HFFc6 (cell line): ENCODE measurements around the gene DUSP3. TPM values are rescaled to one million over a fixed set of nuclear protein-coding genes. Genes with fewer than 3 reads are reported as not detected.

ENCODE experiments used
- DNase-seq: peaks from one replicate; pipeline ENCODE4 v3.0.0-alpha.2; 2018
- H3K27ac Mint-ChIP-seq: 2 replicates; pipeline ENCODE4 v1.8.0; 2020; ENCODE audit warnings: mild to moderate bottlenecking, mixed read lengths
- H3K27me3 Mint-ChIP-seq: 2 replicates; pipeline ENCODE4 v1.8.0; 2021; ENCODE audit warnings: mild to moderate bottlenecking, moderate library complexity, mixed read lengths; ENCODE audit not compliant: insufficient read depth
- H3K36me3 Mint-ChIP-seq: 2 replicates; pipeline ENCODE4 v1.8.0; 2021; ENCODE audit warnings: low read depth, mixed read lengths
- H3K4me1 Mint-ChIP-seq: 2 replicates; pipeline ENCODE4 v1.8.0; 2020; ENCODE audit warnings: low read depth, mixed read lengths
- H3K4me3 Mint-ChIP-seq: 2 replicates; pipeline ENCODE4 v1.8.0; 2020; ENCODE audit warnings: mild to moderate bottlenecking, moderate library complexity, mixed read lengths
- H3K9me3 Mint-ChIP-seq: 2 replicates; pipeline ENCODE4 v1.8.0; 2020; ENCODE audit warnings: mild to moderate bottlenecking, mixed read lengths
- total RNA-seq, 6 experiments: library from RNA; stranded (reverse); fragmentation: NEBNext Ultra II Directional; extraction: Animal tissue kit (Norgen Biotek cat#: 25700); gene quantifications; 2 replicates in 1 of 6; 3 replicates in 5 of 6; pipeline ENCODE4 v1.2.3, GENCODE V29; 2021
- TF ChIP-seq, protein P1 (sequence below): fragments of 200-600 bp; sonication (generic); IDR thresholded peaks from 2 replicates; pipeline ENCODE4 v1.5.0; 2021; ENCODE audit warnings: antibody characterized with exemption, mild to moderate bottlenecking

DUSP3 gene
- total RNA-seq, 6 experiments from 2014 or later = 34.3 to 47.2 (median 38.3) TPM

DNA sequence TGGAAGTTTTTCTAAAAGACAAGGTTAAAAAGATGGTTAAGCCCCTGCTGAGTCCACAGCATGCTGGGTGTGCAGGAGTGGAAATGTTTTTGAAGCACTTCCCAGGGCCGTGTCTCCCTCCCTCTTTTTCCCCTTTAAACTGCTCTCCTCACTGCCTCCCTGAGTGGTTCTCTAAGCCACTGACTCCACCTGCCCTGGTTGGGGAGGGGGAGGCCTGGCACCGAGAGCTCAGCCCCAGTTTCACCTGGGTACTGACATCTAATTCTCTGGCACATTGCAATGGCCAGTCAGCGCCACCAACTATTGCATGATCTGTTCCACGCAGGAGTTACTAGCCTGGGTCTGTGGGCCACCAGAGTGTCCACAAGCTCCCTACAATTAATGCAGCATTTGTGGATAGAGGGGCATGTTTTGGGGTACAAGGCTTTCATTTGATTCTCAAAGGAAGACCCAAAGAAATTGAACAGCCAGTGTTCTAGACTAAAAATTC, 31.5 kb upstream of the DUSP3 start:
- DNase-seq = no peak
- TF ChIP-seq, protein P1, sequence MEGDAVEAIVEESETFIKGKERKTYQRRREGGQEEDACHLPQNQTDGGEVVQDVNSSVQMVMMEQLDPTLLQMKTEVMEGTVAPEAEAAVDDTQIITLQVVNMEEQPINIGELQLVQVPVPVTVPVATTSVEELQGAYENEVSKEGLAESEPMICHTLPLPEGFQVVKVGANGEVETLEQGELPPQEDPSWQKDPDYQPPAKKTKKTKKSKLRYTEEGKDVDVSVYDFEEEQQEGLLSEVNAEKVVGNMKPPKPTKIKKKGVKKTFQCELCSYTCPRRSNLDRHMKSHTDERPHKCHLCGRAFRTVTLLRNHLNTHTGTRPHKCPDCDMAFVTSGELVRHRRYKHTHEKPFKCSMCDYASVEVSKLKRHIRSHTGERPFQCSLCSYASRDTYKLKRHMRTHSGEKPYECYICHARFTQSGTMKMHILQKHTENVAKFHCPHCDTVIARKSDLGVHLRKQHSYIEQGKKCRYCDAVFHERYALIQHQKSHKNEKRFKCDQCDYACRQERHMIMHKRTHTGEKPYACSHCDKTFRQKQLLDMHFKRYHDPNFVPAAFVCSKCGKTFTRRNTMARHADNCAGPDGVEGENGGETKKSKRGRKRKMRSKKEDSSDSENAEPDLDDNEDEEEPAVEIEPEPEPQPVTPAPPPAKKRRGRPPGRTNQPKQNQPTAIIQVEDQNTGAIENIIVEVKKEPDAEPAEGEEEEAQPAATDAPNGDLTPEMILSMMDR = no peak
- H3K4me1 Mint-ChIP-seq = peaks cover 11% of the 10 kb centered on the region
- H3K27me3 Mint-ChIP-seq = no peaks in the 10 kb centered on the region; the same call in none of the 2 replicates
- peaks cover 24% of the 10 kb centered on the region for H3K36me3 Mint-ChIP-seq
- no peak overlapping the region for H3K4me3 Mint-ChIP-seq
- H3K9me3 Mint-ChIP-seq = no peaks in the 10 kb centered on the region
- no peak overlapping the region for H3K27ac Mint-ChIP-seq

DNA sequence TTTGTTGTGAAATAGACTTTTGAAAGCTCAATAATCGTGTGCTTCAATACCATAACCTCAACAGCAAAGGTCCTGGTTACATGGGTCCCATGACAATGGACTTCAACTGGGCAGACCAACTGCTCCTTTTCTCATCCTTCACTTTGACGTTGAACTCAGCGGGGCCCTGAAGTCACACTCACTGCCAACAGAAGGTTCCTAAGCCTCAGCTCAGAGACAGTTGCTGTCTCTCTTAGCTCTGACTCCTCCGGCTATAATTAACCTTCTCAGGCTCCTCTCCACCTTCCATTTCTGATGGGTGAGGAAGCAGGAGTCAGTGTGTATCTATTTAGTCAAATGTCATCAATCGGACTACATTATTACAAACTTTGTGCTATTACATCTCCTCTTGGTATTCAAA, 30.3 kb upstream of the DUSP3 start:
- Mint-ChIP-seq H3K4me1 (peaks cover 5% of the 10 kb centered on the region), H3K36me3 (peaks cover 27% of the 10 kb centered on the region), H3K27ac (no peak overlapping the region), H3K27me3 (no peaks in the 10 kb centered on the region; the same call in none of the 2 replicates), H3K9me3 (no peaks in the 10 kb centered on the region), H3K4me3 (no peak overlapping the region)
- TF ChIP-seq, protein P1 = no peak
- DNase-seq = no peak

DNA sequence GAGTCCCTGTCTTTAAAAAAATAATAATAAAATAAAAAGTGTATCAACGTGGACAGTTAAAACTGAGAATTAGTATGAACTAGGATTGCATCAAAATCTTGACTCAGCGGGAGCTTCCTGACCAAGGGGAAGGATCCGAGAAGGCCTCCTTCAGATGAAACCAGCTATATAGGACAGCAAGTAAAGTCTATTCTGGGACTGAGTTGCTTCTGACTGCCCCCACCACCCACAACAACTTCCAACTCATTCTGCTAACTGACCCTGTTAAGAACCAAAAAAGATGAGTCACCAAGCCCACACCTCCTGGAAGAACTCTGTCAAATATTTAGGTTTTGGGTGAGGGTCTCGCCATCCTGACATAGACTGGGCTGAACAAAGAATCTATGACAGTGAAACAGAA, 29.3 kb upstream of the DUSP3 start:
- TF ChIP-seq, protein P1 = no peak
- Mint-ChIP-seq H3K27ac (no peak overlapping the region), H3K4me3 (no peak overlapping the region), H3K4me1 (peaks cover 14% of the 10 kb centered on the region), H3K36me3 (peaks cover 24% of the 10 kb centered on the region), H3K27me3 (no peaks in the 10 kb centered on the region; the same call in none of the 2 replicates), H3K9me3 (no peaks in the 10 kb centered on the region)
- DNase-seq = no peak

DNA sequence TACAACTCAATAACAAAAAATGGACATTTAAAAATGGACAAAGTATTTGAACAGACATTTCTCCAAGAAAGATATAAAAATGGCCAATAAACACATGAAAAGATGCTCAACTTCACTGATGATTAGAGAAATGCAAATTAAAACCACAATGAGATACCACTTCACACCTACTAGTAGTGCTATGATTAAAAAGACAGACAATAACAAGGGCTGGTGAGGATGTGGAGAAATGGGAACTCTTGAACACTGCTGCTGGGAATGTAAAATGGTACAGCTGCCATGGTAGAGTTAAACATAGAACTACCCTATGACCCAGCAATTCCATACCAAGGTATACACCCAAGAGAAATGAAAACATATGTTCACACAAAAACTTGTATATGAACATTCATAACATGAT, 26.3 kb upstream of the DUSP3 start:
- Mint-ChIP-seq H3K27me3 (no peaks in the 10 kb centered on the region; the same call in 1 of the 2 replicates), H3K36me3 (peaks cover 25% of the 10 kb centered on the region), H3K4me1 (peaks cover 20% of the 10 kb centered on the region), H3K9me3 (no peaks in the 10 kb centered on the region), H3K4me3 (no peak overlapping the region), H3K27ac (no peak overlapping the region)
- DNase-seq = no peak
- TF ChIP-seq, protein P1 = no peak

DNA sequence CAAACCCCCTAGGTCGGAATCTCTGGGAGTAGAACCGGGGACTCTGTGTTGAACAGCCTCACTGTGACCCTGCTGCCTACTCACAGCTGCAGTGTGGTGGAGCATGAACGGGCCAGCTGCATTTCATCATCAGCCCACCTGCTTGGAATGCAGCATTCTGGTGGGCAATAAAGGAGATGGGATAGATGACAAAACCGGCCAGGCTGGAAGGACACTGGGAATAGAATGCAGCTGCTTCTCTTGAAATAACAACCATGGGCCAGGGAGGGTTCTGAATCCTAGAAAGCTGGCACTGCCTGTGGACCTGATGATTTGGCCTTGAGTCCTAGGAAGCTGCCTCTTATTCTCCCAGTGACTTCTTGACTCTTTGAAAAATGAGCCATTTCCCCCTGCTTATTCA, 25.0 kb upstream of the DUSP3 start:
- Mint-ChIP-seq H3K27ac (no peak overlapping the region), H3K36me3 (peaks cover 25% of the 10 kb centered on the region), H3K27me3 (no peaks in the 10 kb centered on the region; the same call in 1 of the 2 replicates), H3K4me3 (no peak overlapping the region), H3K4me1 (peaks cover 20% of the 10 kb centered on the region), H3K9me3 (no peaks in the 10 kb centered on the region)
- no peak for DNase-seq
- TF ChIP-seq, protein P1 = no peak
